HG03097 (cell line): ENCODE measurements around the gene MOB3B.
A peak's percentile ranks its signal among the peaks of the same experiment; 100 is the strongest.
"Not testable (repeated sequence)": the region's sequence is repeated elsewhere in the genome, so short reads cannot be mapped to it uniquely, and the experiment has no call there.

ENCODE experiments used
- ATAC-seq: cut with Tn5 transposase; IDR thresholded peaks from one replicate; pipeline ENCODE4 v1.9.1; 2021; ENCODE audit not compliant: unreplicated experiment, low FRiP score

Gene MOB3B

GRCh38 chr9:27453860-27454553, 75.6 kb downstream of the MOB3B start:
- no peak for ATAC-seq

DNA sequence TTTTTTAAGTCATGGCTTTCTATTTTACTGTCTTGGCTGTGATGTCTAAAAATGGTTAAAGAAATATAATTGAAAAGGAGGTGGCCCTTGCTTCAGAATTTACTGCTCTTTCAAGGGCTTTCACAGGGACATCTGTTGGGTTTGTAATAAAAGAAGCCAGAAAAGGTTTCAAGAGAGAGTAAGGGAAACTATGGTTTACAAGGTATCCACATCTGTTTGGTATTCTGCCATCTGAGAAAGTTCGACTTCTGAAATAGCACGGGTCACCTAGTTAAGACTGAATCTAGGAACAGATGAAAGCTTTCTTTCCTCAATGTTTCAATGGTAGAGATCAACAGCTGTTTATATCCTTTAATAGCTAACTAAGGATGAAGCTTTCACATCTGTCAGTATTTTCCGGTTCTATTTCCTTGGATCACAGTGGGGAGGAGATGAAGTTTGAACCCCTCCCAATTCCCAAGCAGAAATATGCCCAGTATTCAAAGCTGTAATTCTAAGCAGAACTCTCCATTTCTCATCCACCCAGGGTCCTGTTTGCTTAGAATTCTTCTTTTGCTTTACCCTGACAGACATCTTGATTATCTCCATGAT, 78.3 kb downstream of the MOB3B start:
- no peak for ATAC-seq

DNA sequence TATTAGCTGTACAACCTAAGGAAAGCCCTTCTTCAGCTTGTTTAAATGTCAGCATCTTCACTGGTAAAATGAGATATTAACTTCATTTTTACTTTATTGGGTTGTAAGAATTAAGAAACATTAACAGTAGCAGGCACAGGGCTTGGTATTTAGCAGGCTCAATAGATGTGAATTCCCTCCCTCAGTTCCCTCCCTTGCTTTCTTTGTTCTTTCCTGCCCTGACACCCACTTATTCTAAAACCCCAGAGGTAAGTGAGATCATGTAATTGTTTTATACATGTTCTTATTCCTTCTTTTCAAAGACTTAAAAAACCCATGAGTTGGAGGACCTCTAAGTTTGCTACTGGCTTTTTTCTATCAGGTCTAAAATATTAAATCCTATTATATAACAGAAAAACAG, 78.9 kb downstream of the MOB3B start:
- ATAC-seq, result no peak

- ATAC-seq, result not testable (repeated sequence)
Observed at GRCh38 chr9:27448356-27448755, 81.3 kb downstream of the MOB3B start.

DNA sequence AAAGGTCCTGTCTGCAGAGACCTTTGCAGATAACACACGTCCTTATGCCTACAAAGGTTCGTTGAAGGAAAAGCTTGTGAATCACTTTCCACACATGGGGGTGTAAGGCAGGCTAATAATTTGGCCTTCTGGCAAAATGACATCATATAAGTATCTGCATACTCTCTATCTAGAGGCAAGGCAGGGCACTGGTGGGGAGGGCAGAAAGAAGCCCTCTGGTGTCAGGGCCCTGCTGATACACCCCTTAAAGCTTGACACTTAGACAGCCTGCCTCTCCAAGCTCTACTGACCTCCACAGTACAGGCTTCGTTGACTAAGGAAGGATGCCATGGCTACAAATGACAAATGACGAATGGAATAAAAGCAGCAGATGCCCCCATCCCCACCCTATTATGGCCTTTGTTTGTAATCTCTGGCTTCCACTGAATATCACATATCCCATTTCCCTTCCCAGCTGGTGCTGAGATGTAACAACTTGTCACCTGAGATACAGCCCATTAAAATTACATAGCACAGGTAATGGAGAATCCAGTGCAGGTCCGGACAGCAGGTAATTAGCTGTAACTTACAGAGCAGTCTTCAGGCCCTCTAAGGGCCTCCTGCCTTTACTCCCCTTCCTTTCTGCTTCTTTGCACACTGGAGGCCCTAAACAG, 82.5 kb downstream of the MOB3B start:
- no peak for ATAC-seq

GRCh38 chr9:27445688-27446087, 83.9 kb downstream of the MOB3B start:
- ATAC-seq, result no peak

- ATAC-seq, result no peak
Observed at GRCh38 chr9:27445057-27445595, 84.5 kb downstream of the MOB3B start.

GRCh38 chr9:27442464-27442863, 87.2 kb downstream of the MOB3B start:
- no peak for ATAC-seq

DNA sequence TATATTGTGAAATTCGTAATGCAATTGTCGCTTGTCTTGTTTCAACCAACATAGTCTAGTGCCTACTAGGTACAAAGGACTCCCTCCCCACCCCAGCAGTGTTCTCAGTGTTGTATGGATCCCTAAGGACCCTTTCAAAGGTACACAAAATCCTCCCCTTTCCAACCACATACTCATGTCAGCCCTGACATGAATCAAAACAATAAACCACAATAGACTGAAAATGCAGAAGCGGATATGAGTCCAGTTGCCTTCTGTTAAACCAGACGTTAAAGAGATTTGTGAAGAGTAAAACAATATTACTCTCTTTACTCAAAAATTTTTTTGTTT, 87.9 kb downstream of the MOB3B start:
- ATAC-seq, result peak; percentile 96

- ATAC-seq, result no peak
Observed at GRCh38 chr9:27440888-27441740, 88.5 kb downstream of the MOB3B start.

- no peak for ATAC-seq
Observed at GRCh38 chr9:27438522-27438921, 91.1 kb downstream of the MOB3B start.

DNA sequence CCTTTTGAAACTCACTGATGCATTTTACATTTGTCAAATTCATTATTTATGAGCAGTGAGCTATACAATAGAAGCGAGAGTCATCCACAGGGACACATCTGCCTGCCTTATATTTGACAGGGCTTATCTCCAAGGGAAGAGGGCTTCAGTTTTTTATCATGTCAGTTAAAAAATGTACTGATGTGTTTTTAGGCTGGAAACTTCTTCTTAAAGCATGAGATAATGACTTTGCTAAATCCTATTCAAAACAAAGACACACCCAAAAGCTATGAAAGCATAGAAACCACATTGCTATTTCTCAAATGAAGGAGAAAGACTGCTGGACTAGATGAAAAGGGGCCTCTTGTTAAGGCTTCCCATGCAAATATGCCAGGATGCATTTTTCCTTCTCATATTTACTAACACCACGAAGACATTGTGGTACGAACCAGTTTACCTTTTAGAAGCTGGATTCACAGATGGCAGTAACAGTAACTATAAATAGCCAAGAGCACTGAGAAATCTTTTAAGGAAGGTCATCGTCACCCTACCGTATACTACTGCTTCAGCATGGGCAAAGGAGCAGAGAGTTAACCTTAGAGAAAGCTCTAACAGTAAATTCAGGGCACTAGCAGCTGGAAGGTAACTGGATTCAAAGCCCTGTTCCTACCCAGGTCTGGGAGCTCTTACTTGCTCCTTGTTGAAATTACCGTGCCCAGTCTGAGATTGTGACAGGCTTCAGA, 91.8 kb downstream of the MOB3B start:
- no peak for ATAC-seq

DNA sequence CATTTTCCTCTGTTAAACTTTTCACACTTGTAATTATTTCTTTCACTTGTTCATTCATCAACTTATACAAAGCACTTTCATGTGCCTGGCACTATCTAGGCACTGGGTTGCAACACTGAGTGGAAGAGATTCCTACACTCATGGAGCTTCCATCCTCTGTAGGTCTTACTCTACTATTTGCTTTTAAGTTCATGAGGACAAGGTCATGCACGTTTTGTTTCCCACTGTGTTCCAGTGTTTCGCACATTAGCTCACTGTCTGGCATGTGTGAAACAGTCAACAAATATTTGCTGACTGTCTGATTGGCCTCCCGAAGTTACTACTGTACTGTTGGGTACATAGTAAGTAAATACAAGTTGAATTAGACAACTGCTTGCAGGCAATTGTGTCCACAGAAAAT, 93.4 kb downstream of the MOB3B start:
- no peak for ATAC-seq

- ATAC-seq, result no peak
Observed at GRCh38 chr9:27433631-27434325, 95.8 kb downstream of the MOB3B start.

DNA sequence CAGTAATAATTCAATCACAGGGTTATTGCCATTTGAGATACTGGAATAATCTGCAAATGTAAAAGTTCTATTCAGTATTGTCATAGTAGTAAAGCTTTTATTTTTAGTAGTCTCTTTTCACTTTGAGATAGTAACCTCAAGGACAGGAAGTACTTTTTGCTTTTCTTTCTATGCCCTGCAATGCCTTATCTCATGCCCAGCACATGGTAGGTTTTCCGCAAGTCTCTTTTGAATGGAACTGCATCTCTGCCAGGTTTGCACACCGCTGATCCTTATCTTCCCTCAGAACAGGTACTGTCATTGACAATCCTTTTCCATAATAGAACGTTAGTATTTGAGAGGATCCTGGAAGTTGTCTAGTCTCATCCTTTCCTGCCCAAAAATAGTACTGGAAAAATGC, 97.3 kb downstream of the MOB3B start:
- ATAC-seq, result no peak

- ATAC-seq, result no peak
Observed at GRCh38 chr9:27431543-27432147, 98.0 kb downstream of the MOB3B start.

DNA sequence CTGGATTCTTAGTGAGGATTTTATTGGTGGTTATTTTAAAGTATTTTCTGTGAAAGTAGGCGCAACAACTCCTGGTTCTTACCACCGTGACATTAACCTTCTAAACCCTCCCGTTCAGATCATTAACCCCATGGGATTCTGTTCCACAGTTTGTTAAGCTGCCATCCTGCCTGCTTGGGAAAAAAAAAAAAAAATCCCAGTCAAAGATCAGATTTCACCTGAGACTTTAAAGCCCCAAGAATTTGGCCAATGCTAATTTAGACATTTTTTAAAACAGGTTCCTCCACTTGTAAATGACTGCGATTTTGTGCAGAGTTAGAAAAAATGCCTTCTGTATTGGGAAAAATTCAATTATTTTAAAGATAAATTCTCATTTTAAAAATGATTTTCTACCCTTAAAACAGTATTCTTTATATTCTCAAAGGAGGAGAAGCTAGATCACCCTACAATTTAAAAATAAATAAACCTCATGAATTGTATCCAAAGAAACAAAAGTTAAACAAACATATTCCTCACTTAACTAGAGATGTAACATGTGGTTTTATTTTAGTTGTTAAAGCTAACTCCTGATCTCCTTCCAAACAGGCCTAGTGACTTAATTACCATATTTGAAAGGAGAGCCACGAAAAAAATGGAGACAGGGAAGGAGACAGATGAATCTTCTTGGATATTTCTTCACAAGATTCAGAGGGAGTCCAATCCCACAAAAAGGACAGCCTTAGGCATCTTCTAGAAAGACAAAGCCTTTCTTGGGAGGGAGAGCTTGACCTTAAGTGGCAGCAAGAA, 98.7 kb downstream of the MOB3B start:
- ATAC-seq, result no peak

GRCh38 chr9:27429917-27430316, 99.7 kb downstream of the MOB3B start:
- ATAC-seq, result no peak

- no peak for ATAC-seq
Observed at GRCh38 chr9:27429436-27429835, 100.2 kb downstream of the MOB3B start.
